ENCODE measurements around the gene GALNTL6. TPM values are rescaled to one million over a fixed set of nuclear protein-coding genes. Genes with fewer than 3 reads are reported as not detected.

Gene GALNTL6
- total RNA-seq, 1 experiment from 2014 or later: not detected

DNA sequence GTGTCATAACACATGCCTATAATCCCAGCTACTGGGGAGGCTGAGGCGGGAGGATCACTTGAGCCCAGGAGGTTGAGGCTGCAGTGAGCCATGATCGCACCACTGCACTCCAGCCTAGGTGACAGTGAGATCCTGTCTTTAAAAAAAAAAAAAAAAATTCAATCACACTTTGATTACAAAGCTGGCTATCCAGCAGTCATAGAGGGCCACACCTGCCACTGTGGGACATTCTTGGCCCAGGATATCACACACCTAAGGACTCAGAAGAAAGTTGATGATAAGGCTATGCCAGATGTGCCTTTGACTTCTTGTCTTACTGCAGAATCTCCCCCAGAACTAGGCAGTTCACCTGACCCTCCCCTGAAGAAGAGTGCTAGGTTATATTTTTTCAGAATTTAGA, 1232.9 kb downstream of the GALNTL6 start:
- Histone ChIP-seq H2BK120ac (ENCODE audit: low read depth, low read length, poor library complexity, severe bottlenecking) (no peak overlapping the region), H3K27ac (ENCODE audit: insufficient read length, low read depth, low read length) (no peak overlapping the region), H3K4me2 (ENCODE audit: insufficient read depth, insufficient read length, low read length) (no peak overlapping the region), H3K9ac (ENCODE audit: extremely low read depth, insufficient read length, low read length) (no peak overlapping the region), H2BK12ac (ENCODE audit: insufficient read length, low read depth, low read length) (no peak overlapping the region), H3K23me2 (ENCODE audit: insufficient read length, low read depth, low read length, poor library complexity, severe bottlenecking) (no peaks in the 10 kb centered on the region), H2BK20ac (ENCODE audit: low read depth, low read length, poor library complexity, severe bottlenecking) (no peak overlapping the region), H2AK5ac (ENCODE audit: insufficient read length, low read length) (no peak overlapping the region), H3K79me1 (ENCODE audit: insufficient read depth, low read depth, low read length, poor library complexity, severe bottlenecking) (no peaks in the 10 kb centered on the region), H2BK5ac (ENCODE audit: insufficient read length, low read length) (no peak overlapping the region), H4K5ac (ENCODE audit: insufficient read length, low read depth, low read length) (no peak overlapping the region), H3K4me1 (ENCODE audit: insufficient read depth, low read length) (no peaks in the 10 kb centered on the region), H3K14ac (ENCODE audit: insufficient read depth, low read length) (no peak overlapping the region), H3K4ac (ENCODE audit: low read depth, low read length) (no peak overlapping the region), H3K56ac (ENCODE audit: insufficient read length, low read depth, low read length) (no peak overlapping the region), H3T11ph (ENCODE audit: low read length) (no peak overlapping the region), H4K8ac (replicated peaks; ENCODE audit: insufficient read length, low read depth, low read length) (no peak overlapping the region), H3K9me3 (ENCODE audit: control insufficient read depth, low read depth, low read length) (no peaks in the 10 kb centered on the region), H3K18ac (ENCODE audit: insufficient read length, low read depth, low read length) (no peak overlapping the region), H2BK15ac (ENCODE audit: low read depth, low read length) (no peak overlapping the region), H4K91ac (ENCODE audit: insufficient read length, low read depth, low read length) (no peak overlapping the region), H2AFZ (ENCODE audit: low read length) (no peak overlapping the region), H4K20me1 (ENCODE audit: control insufficient read depth, insufficient read depth, insufficient read length) (no peaks in the 10 kb centered on the region), H3K79me2 (ENCODE audit: insufficient read depth, low read length) (no peaks in the 10 kb centered on the region), H3K23ac (ENCODE audit: insufficient read length, low read depth, low read length) (no peak overlapping the region), H3K27me3 (ENCODE audit: insufficient read depth, low read length) (no peaks in the 10 kb centered on the region)
- Mint-ChIP-seq H3K27me3 (ENCODE audit: low read depth) (no peaks in the 10 kb centered on the region), H3K27ac (no peak overlapping the region), H3K4me3 (no peak overlapping the region), H3K9me3 (peaks cover 0 to 9% of the 10 kb centered on the region in 2 experiments), H3K4me1 (peaks cover 17 to 21% of the 10 kb centered on the region in 2 experiments), H3K36me3 (ENCODE audit: insufficient read depth in 1 of 3, low read depth in 3 of 3) (peaks cover 0 to 4% (median 0%) of the 10 kb centered on the region in 3 experiments; a peak in 2 of 7 replicates)
- WGBS (ENCODE audit: extremely low coverage, insufficient read length, low lambda C conversion rate): no CpG with 5 or more reads among the region's 2 CpGs
- TF ChIP-seq, protein P1, sequence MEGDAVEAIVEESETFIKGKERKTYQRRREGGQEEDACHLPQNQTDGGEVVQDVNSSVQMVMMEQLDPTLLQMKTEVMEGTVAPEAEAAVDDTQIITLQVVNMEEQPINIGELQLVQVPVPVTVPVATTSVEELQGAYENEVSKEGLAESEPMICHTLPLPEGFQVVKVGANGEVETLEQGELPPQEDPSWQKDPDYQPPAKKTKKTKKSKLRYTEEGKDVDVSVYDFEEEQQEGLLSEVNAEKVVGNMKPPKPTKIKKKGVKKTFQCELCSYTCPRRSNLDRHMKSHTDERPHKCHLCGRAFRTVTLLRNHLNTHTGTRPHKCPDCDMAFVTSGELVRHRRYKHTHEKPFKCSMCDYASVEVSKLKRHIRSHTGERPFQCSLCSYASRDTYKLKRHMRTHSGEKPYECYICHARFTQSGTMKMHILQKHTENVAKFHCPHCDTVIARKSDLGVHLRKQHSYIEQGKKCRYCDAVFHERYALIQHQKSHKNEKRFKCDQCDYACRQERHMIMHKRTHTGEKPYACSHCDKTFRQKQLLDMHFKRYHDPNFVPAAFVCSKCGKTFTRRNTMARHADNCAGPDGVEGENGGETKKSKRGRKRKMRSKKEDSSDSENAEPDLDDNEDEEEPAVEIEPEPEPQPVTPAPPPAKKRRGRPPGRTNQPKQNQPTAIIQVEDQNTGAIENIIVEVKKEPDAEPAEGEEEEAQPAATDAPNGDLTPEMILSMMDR (conservative IDR thresholded peaks at IDR 0.05): no peak
- DNase-seq: no peak
